RPMI8226 (cell line): ENCODE measurements around the gene MZB1.

ENCODE experiments used
- DNase-seq: peaks from one replicate; pipeline ENCODE4 v3.0.0-alpha.2; 2015

Gene MZB1

GRCh38 chr5:139389701-139390638 is at the start of gene MZB1:
MZB1 (minus strand) TSS chr5:139389913; CDS start chr5:139389856, 57 bp downstream.
- peak; percentile 98 for DNase-seq

DNA sequence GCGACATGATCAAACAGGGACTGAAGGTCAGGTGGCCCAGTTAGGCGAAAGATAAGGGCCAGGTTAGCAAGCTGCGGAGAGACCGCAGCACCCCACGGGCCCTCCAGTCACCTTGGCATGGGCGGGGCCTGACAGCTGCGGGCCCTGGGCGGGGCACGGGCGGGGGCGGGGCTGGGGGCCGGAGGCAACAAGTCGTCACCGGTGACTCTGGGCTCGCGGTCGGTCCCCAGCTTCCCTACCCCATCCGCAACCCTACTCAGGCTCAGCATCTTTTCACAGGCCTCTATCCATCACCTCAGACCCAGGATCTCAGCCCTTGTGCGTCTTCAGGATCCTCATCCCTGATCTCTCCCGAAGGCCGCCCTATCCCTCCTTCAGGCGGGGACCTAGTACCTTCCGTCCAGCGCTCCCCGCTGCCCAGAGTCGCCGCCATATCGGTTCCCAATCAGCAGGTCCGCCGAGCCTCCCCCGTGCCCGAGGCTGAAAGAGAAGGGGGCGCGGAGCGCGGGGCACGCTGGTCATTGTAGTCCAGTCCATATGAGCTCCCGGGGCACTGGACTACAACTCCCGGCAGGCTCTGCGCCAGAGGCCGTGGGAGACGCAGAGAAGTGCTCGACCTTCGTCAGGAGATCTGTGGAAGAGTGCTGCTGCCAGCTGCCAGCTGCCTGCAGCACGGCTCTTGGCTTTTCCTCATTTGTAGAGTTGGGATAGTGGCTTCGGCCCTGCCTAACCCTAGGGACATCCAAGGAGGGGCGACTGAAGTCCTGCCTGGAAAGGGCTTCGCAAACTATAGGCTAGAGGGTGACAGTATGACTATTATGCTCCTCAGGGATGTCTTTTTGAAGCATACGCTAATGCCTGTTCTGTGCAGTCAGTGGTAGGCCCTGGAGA is 49.5 kb upstream of the MZB1 start, which contains the start of gene DNAJC18:
TSS of gene DNAJC18 (minus strand) at position 513 of the 891 bp plus-strand sequence. CDS start at position 433, 80 bp downstream.
- DNase-seq, result peak; percentile 90

DNA sequence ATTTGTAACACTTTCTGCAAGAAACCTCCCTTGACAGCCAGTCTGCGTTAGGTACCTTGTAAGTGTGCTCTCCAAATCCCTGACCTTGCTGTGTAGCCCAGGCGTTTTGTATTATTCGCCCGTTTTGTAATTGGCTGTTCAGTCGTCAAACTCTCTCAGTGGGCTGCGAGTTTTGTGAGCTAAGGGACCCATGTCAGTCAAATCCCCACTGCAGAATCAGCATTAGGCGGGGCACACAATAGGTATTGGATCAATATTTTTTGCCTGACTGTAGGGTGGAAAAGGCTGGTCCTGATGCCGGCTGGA is 48.9 kb upstream of the MZB1 start:
- no peak for DNase-seq

DNA sequence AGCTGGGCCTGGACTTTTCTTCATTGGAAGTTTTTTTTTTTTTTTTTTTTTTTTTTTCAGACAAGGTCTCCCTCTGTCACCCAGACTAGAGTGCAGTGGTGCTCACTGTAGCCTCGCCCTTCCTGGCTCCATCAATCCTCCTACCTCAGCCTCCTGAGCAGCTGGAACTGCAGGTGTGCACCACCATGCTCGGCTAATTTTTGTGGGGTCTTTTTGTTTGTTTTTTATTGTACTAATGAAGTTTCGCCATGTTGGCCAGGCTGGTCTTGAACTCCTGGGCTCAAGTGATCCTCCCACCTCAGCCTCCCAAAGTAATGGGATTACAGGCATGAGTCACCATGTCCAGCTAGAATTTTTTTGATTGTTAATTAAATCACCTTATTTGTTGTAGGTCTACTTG is 46.0 kb upstream of the MZB1 start:
- no peak for DNase-seq

DNA sequence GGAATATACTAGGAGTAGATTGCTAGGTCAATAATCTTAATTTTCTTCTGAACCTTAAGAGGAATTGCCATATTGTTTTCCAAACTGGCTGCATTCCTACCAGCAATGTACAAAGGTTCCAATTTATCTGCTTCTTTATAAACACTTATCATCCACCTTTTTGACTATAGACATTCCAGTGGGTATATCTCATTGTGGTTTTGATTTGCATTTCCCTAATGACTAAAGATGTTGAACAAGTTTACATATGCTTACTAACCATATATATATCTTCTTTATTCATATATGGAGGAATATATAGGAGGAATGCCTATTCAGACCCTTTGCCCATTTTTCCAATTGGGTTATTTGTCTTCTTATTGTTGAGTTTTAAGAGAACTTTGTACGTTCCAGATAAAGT is 42.0 kb upstream of the MZB1 start:
- no peak for DNase-seq

GRCh38 chr5:139430015-139430414 is 40.3 kb upstream of the MZB1 start:
- DNase-seq, result no peak

- no peak for DNase-seq
These were observed 36.6 kb upstream of the MZB1 start for GRCh38 chr5:139426203-139426885.

DNA sequence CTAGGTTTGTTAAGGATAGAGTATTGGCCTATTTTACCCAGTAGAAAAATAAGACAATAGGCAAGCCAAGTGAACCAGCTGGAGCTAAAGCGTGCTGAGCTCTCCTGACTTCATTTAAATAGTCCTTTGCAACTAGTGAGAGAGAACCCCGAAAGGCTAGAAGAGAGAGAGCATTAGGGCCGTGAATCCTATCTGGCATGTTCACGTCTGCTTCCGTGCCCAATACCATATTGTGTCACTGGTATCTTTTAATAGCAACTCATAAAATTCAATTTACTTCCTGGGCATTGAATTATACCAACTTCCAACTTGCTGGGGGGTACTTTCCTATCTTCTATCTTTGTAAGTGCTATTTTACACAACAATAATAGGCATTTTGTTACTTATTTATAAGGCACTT is 35.8 kb upstream of the MZB1 start:
- DNase-seq, result no peak

GRCh38 chr5:139422307-139422893 is 32.7 kb upstream of the MZB1 start:
- peak; percentile 75 for DNase-seq

- DNase-seq, result no peak
These were observed 29.8 kb upstream of the MZB1 start for GRCh38 chr5:139419226-139420192.

DNA sequence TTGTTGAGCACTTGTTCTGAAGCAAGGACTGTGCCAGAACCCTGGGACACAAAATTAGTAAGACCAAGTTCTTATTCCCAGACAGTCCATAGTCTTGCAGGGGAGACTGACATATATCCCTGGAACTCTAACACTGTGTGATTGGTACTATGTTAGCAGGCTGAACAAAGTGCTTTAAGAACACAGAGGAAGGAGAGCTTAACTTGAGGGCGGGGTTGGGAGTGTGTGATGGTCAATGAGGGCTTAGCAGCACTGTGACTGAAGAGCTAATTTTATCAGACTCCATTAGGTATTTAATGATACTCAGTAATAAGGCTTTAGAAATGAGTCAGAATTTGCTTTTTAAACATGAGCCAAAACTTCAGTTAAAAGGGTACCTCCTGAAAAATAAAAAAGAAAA is 29.1 kb upstream of the MZB1 start:
- DNase-seq, result no peak

DNA sequence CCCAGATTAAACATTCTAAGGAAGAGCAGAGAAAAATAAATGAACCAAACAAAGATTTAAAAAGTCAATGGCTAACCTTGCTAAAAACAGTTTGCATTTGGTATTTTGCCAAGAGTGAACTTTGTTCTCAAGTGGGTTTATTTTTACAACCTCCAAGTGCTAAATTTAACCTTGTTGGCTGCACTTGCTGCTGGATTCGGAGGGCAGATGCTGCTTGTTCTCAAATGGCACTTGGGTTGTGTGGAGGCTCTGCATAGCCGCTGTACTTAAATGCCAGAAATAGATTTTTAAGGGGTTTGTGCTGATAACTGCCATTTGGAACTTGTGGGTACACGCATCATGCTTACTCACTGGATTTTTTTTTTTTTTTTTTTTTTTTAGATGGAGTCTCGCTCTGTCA is 27.5 kb upstream of the MZB1 start:
- peak; percentile 92 for DNase-seq

- DNase-seq, result peak; percentile 30
These were observed 26.9 kb upstream of the MZB1 start for GRCh38 chr5:139416651-139417050.

DNA sequence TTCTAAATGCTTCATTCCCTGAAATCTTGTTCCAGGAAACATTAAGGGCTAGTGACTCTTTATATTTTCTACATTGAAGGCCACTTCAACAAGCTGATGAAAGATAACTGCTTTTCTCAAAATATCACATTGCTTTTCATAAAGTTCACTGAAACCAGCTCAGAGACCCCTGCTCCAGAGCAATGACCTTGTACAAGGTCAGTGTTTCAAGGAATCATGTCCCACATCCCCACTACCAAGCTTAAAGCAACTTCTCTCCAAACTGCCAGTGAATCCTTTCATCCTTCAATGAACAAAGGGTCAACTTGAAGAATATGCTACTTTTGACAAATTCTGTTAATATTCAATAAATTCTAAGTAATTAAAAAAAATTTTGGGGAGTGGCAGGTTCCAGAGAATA is 26.2 kb upstream of the MZB1 start:
- no peak for DNase-seq

DNA sequence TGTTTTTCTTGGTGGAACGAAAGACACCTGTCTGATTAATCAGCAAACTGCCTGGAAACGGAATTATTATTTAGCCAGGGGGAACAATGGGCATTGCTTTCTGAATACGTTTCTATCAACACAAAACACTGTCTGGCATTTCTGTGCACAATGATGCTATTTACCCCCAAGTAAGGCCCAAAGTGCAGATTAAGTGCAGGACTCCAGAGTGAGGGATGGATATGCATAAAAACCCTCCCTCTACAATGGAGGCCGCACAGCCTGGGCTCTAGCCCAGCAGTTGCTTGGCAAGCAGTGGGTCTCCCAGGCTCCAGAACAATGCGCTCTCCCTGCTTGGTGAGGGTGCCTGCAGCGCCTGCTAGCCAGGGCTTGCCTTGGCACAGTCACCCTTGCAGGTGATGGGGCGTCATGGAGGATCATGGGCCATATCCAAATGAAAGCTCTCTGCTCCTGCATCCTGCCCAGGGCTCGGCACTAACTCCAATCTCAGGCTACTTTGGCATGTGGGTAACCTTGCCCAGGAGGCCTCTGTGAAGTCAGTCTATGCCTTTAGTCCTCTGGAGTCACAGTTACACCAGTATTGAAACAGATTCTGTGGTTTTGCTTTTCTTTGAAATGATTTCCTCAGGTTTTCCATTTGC is 25.6 kb upstream of the MZB1 start:
- peak; percentile 50 for DNase-seq

DNA sequence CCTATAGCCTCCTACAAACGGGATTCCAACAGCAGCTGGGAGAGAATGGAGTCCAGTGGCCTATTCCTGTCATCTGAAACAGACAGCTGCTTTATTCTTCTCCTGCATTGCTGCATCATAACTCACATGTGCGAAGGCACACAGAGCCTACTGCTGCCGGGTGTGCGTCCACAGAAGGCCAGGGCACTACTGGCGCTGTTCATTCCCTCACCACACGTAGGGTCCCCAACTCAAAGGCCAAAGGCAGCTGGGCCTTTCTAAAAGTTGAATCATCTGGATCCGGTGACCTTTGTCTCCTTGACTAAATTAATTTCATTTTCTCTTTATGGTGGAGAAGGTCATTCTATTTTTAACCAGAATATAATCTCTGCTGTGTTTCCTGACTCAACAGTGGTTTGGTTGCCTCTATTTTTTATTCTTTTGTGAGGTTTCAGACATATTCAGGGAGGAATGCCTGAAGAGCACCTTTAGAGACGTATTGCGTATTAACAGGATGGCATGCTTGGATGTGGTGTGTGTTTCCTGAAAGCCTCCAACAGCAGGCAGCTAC is 24.9 kb upstream of the MZB1 start:
- DNase-seq, result peak; percentile 77

GRCh38 chr5:139413963-139414362 is 24.2 kb upstream of the MZB1 start:
- DNase-seq, result peak; percentile 49

- DNase-seq, result no peak
These were observed 23.4 kb upstream of the MZB1 start for GRCh38 chr5:139413153-139413552.

- DNase-seq, result no peak
These were observed 21.5 kb upstream of the MZB1 start for GRCh38 chr5:139410993-139411828.
